PC-9 (cell line): ENCODE measurements around the gene TMEM63C. TPM values are rescaled to one million over a fixed set of nuclear protein-coding genes. Genes with fewer than 3 reads are reported as not detected.

Experiments
- BruUV-seq: library from RNA; stranded (reverse); fragments of 400-500 nt; replicated peaks from 2 replicates; lab custom pipeline; 2021; lab: Mats Ljungman, UMichigan
- CTCF ChIA-PET: fragments of 300-600 bp; sonication (Branson Sonifier 250); formaldehyde crosslinking; loops from one replicate; lab custom pipeline; 2022; ENCODE audit warnings: antibody characterized with exemption; lab: Charles Lee
- POLR2A ChIA-PET: fragments of 300-600 bp; sonication (Branson Sonifier 250); formaldehyde crosslinking; loops from one replicate; lab custom pipeline; 2022; ENCODE audit warnings: antibody characterized with exemption; ENCODE audit not compliant: unreplicated experiment; lab: Charles Lee
- DNase-seq, 2 experiments: peaks; one replicate each; pipeline versions ENCODE4 v3.0.0 to v3.0.0-alpha.2; 2015 to 2022; ENCODE audit warnings: mixed read lengths in 1 of 2
- H2AFZ ChIP-seq: fragments of 200-600 bp; sonication (generic); 2 replicates; pipeline ENCODE4 v1.8.1; 2017; ENCODE audit warnings: antibody characterized with exemption
- H3F3A ChIP-seq: fragments of 200-600 bp; sonication (generic); 2 replicates; pipeline ENCODE4 v1.8.1; 2017; ENCODE audit warnings: antibody characterized with exemption, mild to moderate bottlenecking, low read depth; ENCODE audit not compliant: insufficient read depth
- H3K27ac ChIP-seq: fragments of 200-600 bp; sonication (generic); 2 replicates; pipeline ENCODE4 v1.6.1; 2016; ENCODE audit warnings: mixed run types
- H3K27me3 ChIP-seq: fragments of 200-600 bp; sonication (generic); 2 replicates; pipeline ENCODE4 v1.6.1; 2016; ENCODE audit warnings: low read depth, mixed run types; ENCODE audit not compliant: insufficient read depth
- H3K36me3 ChIP-seq: fragments of 200-600 bp; sonication (generic); 2 replicates; pipeline ENCODE4 v1.6.1; 2016; ENCODE audit warnings: low read depth, mixed run types
- H3K4me1 ChIP-seq: fragments of 200-600 bp; sonication (generic); replicated peaks from 2 replicates; pipeline ENCODE4 v1.6.1; 2016; ENCODE audit warnings: mixed run types; ENCODE audit not compliant: insufficient read depth
- H3K4me2 ChIP-seq: fragments of 200-600 bp; sonication (generic); 2 replicates; pipeline ENCODE4 v1.6.1; 2017; ENCODE audit warnings: mixed run types
- H3K4me3 ChIP-seq: fragments of 200-600 bp; sonication (generic); 2 replicates; pipeline ENCODE4 v1.6.1; 2016; ENCODE audit warnings: mixed run types
- H3K79me2 ChIP-seq: fragments of 200-600 bp; sonication (generic); 2 replicates; pipeline ENCODE4 v1.6.1; 2017; ENCODE audit warnings: low read depth, mixed run types
- H3K9me2 ChIP-seq: fragments of 200-600 bp; sonication (generic); 2 replicates; pipeline ENCODE4 v1.8.1; 2017; ENCODE audit warnings: mild to moderate bottlenecking; ENCODE audit not compliant: insufficient read depth
- H3K9me3 ChIP-seq: fragments of 200-600 bp; sonication (generic); 2 replicates; pipeline ENCODE4 v1.8.1; 2016; ENCODE audit warnings: low read depth; ENCODE audit not compliant: insufficient read depth
- H4K20me1 ChIP-seq: fragments of 200-600 bp; sonication (generic); 2 replicates; pipeline ENCODE4 v1.8.1; 2017; ENCODE audit not compliant: insufficient read depth
- EZH2 ChIP-seq: fragments of 200-600 bp; sonication (generic); IDR thresholded peaks from 2 replicates; pipeline ENCODE4 v1.8.0; 2017; ENCODE audit warnings: antibody characterized with exemption, low read depth
- intact Hi-C: fragments of 100-400 bp; cut with micrococcal nuclease; formaldehyde crosslinking; loops from one replicate; pipeline ENCODE4 v1.10.0; 2022; ENCODE audit not compliant: unreplicated experiment
- total RNA-seq: library from RNA; stranded (reverse); gene quantifications from 2 replicates; pipeline ENCODE4 v1.2.3, GENCODE V29; 2021
- TF ChIP-seq, protein P1 (sequence below): fragments of 200-600 bp; sonication (generic); conservative IDR thresholded peaks from 2 replicates; pipeline ENCODE4 v1.6.1; 2017; ENCODE audit warnings: mixed run types, antibody characterized with exemption, mild to moderate bottlenecking, moderate library complexity

TMEM63C gene
- total RNA-seq, 1 experiment from 2014 or later = 2.2 TPM

DNA sequence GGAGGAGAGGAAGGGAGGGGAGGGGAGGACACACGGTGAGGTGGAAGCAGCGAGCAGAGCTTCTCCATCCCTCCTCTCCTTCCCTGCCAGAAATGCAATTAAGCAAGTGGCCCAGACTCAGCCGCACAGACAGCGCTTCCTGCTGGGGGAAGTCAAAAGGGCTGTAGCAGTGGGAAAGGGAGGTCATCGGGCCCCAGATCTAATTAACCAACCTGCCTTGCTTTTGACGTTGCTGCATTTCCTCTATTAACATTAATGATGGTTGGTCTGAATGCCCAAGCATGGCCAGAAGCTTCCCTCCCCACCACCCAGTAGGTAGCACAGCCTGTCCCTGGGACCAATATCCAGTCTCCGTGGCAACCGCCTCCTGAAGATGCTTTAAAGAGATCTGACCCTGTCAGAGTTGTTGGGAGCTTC, 94.0 kb downstream of the TMEM63C start:
- Histone ChIP-seq H3K9me2 (no peaks in the 10 kb centered on the region), H3K36me3 (peaks cover 3% of the 10 kb centered on the region; the same call in 1 of the 2 replicates), H3K4me2 (no peak overlapping the region), H3K27ac (no peak overlapping the region), H2AFZ (no peak overlapping the region), H3F3A (no peaks in the 10 kb centered on the region), H3K79me2 (no peaks in the 10 kb centered on the region), H3K9me3 (no peaks in the 10 kb centered on the region), H3K4me3 (no peak overlapping the region), H3K27me3 (no peaks in the 10 kb centered on the region), H3K4me1 (no peaks in the 10 kb centered on the region), H4K20me1 (no peaks in the 10 kb centered on the region)
- no peak for DNase-seq
- ChIA-PET CTCF (no interaction called here), POLR2A (no interaction called here)
- no peak for TF ChIP-seq EZH2
- TF ChIP-seq, protein P1, sequence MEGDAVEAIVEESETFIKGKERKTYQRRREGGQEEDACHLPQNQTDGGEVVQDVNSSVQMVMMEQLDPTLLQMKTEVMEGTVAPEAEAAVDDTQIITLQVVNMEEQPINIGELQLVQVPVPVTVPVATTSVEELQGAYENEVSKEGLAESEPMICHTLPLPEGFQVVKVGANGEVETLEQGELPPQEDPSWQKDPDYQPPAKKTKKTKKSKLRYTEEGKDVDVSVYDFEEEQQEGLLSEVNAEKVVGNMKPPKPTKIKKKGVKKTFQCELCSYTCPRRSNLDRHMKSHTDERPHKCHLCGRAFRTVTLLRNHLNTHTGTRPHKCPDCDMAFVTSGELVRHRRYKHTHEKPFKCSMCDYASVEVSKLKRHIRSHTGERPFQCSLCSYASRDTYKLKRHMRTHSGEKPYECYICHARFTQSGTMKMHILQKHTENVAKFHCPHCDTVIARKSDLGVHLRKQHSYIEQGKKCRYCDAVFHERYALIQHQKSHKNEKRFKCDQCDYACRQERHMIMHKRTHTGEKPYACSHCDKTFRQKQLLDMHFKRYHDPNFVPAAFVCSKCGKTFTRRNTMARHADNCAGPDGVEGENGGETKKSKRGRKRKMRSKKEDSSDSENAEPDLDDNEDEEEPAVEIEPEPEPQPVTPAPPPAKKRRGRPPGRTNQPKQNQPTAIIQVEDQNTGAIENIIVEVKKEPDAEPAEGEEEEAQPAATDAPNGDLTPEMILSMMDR = no peak
- intact Hi-C loops = no loop called here
- BruUV-seq = no TSS peak

- Histone ChIP-seq H3K4me1 (no peaks in the 10 kb centered on the region), H3K9me2 (no peaks in the 10 kb centered on the region), H3K9me3 (no peaks in the 10 kb centered on the region), H4K20me1 (no peaks in the 10 kb centered on the region), H3K4me2 (no peak overlapping the region), H3F3A (no peaks in the 10 kb centered on the region), H3K27me3 (no peaks in the 10 kb centered on the region), H3K4me3 (no peak overlapping the region), H2AFZ (no peak overlapping the region), H3K79me2 (no peaks in the 10 kb centered on the region), H3K36me3 (peaks cover 3% of the 10 kb centered on the region; the same call in 1 of the 2 replicates), H3K27ac (no peak overlapping the region)
- CTCF ChIA-PET = interaction anchor here (0.5 kb wide), 1 partner anchor 252 kb away, joined by 15 read pairs; no protein-coding TSS in a partner anchor
- POLR2A ChIA-PET = no interaction called here
- no TSS peak for BruUV-seq
- DNase-seq = no peak
- intact Hi-C loops = no loop called here
- TF ChIP-seq EZH2 = no peak
- TF ChIP-seq, protein P1 = no peak
Observed at GRCh38 chr14:77276295-77276935, 94.8 kb downstream of the TMEM63C start.

DNA sequence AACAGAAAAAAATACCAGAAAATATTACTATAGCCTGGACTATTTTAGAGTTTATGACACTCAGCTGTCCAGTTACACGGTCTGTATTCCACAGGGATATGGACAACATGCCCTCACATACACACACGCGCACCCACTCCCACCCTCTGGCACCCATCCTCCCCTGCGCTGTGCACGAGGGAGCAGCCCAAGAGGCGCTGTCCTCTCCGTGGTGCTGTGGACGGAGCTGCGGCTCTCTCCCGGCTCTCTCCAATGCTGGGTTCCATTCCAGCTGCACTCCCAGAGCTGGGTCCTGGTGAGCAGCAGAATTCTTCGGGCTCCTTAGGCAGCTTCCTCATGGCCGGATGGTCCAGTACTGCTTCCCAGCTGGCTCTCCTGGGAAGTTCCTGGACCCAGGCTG, 95.4 kb downstream of the TMEM63C start:
- no peak overlapping the region for H3K4me3 ChIP-seq
- H3K4me1 ChIP-seq = no peaks in the 10 kb centered on the region
- H3K4me2 ChIP-seq = no peak overlapping the region
- H3F3A ChIP-seq = no peaks in the 10 kb centered on the region
- intact Hi-C loops = no loop called here
- H3K79me2 ChIP-seq = no peaks in the 10 kb centered on the region
- DNase-seq = no peak
- ChIA-PET POLR2A (no interaction called here), CTCF (interaction anchor here (0.5 kb wide), 1 partner anchor 252 kb away, joined by 15 read pairs; no protein-coding TSS in a partner anchor)
- H3K9me3 ChIP-seq = no peaks in the 10 kb centered on the region
- peaks cover 3% of the 10 kb centered on the region; the same call in 1 of the 2 replicates for H3K36me3 ChIP-seq
- TF ChIP-seq, protein P1 = no peak
- no peak for TF ChIP-seq EZH2
- H4K20me1 ChIP-seq = no peaks in the 10 kb centered on the region
- H3K27ac ChIP-seq = no peak overlapping the region
- H3K9me2 ChIP-seq = no peaks in the 10 kb centered on the region
- no peaks in the 10 kb centered on the region for H3K27me3 ChIP-seq
- no peak overlapping the region for H2AFZ ChIP-seq
- no TSS peak for BruUV-seq
